GM18858 (cell line): ENCODE data around the gene ADCYAP1.

Experiments used
- ATAC-seq: cut with Tn5 transposase; IDR thresholded peaks from one replicate; pipeline ENCODE4 v1.9.1; 2021; ENCODE audit not compliant: unreplicated experiment

Gene ADCYAP1

GRCh38 chr18:908758-909724 is 4.4 kb downstream of the ADCYAP1 start:
- ATAC-seq = no peak

DNA sequence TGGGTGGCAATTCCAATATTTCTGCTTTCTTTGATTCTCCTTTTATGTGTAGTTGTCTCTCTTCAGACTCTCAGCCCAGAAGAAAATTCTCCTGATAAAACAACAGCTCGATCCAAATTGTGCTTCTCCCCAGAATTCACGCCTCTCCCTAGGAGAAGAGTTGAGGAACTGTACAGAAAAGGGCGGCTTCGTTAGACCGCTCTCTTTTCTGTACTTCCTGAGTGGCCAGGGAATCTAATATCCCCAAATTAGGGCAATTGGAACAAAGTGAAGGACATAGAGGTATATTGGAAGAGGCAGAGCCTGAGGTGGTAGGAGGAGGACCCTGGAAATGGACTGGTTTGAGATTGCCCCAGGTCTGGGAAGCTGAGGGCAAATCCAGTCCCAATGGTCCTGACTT is 5.6 kb downstream of the ADCYAP1 start:
- ATAC-seq = no peak

GRCh38 chr18:911025-911424 is 6.4 kb downstream of the ADCYAP1 start:
- ATAC-seq = no peak

GRCh38 chr18:911486-911885 is 6.8 kb downstream of the ADCYAP1 start:
- ATAC-seq = no peak

GRCh38 chr18:916562-916961 is 11.9 kb downstream of the ADCYAP1 start:
- no peak for ATAC-seq

GRCh38 chr18:919078-919477 is 14.4 kb downstream of the ADCYAP1 start:
- ATAC-seq = no peak

DNA sequence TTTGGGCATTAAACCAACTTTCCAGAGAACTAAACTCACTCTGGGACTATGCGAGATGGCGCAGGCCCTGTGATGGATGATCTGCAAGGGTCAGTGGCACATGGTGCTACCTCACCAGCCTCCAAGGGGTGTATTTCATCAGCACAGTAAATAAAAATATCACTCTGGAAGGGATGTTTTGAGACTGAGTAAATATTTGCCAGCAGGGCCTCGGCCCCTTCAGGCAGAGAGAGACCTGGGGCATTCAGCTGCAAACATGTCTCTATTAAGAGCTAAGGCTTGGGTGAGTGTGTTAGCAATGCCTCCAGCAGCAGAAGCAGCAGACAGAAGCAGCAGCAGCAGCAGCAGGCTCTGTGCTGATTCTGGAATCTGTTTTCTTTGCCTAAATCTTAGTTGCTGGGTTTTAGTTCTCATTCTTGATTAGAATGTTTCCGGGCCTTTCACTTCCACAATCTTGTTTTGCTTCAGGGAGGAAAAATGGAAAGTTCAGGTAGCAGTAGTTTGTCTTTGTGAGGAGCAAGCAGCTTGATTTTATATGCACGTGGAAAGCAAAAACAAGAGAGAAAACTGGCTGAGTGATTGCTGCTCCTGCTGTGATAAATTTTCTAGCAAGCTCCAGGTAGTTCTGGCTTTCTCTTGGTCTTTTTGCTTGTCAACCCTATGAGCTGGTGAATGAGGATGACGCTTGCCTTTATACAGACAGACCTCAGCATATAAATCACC is 18.6 kb downstream of the ADCYAP1 start:
- no peak for ATAC-seq

DNA sequence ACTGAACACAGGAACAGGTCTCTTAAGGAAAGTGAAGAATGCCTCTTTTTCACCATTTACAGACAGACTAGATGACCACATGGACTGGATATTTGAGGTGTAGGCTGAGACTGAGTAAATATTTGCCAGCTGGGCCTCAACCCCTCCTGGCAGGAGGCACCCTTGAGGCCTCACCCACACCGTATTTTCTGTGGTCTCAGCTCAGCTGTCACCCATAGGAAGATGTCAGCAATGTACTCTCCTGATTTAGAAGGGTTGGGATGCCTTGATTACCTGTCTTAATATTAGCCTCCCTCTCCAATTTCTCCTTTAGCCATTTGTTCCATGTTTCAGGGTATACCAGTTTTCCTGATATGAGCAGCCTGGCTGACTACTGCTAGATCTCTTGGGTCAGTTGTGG is 20.3 kb downstream of the ADCYAP1 start:
- no peak for ATAC-seq

GRCh38 chr18:926946-927345 is 22.3 kb downstream of the ADCYAP1 start:
- ATAC-seq = no peak

DNA sequence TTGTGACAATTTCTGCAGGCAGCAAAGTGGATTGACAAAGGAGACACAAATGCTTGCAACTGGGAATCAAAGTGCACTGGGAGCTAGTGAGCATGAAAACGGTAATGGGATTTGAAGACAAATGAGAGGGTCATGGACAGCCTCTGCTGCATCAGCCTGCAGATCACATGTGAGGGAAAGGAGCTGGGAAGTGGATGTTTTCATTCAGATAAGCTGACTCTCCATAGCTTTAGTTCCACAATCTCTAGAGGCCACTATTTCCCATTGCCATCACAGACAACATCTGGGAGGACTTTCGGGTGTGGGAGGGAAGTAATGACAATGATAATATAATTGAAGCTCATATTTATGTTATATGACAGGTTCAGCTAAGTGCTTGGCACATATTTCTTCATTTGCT is 28.4 kb downstream of the ADCYAP1 start:
- ATAC-seq = no peak

DNA sequence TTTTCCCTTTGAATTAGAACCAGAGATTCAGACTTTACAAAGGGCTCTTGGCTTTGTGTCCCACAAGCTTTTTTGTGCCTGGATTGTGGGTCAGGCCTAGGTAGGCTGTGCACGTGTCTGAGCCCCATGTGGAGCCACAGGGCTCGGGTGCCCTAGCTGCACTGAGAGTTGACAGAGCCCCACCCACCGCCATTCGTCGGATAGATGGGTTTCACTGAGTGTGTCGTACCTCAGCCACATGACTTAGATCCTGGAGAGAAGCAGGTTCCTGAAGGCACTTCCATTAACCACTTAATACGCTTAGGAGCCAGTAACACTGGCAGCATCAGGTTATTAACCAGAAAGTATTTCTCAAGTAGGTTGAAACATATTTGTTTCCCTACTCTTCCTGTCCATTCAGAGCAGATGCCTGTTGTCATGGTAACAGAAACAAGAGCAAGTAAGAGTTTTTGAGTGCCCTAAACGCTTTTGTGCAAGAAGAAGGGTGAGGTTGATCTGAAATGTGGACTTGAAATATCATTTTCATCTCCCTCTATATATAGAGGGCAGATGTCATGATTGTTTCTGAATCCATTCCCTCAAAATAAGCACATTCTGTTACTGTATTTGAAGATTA is 30.0 kb downstream of the ADCYAP1 start:
- no peak for ATAC-seq

DNA sequence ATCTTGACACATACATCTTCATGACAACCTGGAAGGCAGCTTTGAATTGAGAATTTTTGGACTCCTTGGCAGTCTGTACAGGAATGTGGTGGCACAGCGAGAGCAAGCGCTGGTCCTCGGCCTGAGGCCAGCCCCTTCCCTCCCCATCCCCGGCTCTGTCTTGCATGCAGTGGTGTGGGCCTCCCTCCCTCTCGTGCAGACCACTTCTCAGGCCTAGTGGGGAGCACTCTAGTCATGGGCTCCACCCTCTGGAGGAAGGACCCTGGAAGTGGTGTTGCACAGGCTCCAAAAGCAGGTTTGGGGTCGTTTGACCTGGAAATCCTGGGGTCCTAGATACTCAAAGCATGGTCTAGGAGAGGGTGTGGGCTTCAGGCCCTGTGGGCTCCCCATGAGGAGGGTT is 32.3 kb downstream of the ADCYAP1 start:
- no peak for ATAC-seq

DNA sequence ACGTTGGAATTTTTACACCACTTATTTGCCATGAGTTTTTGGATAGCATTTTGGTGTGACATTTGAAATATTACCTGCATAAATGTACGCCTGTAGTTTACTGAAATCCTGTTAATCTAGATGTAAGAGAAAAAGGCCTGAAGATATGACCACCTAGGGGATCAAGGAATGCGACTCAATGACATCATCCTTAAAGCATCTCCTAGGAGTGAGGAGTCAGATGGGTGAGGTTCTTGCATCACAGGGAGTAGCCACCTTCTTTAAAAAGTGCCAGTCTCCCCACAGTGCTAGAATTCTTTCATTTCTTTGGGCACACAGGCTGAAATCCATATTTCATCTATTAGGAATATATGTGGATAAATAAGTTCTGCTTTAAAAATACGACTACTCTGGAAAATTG is 34.5 kb downstream of the ADCYAP1 start:
- ATAC-seq = no peak

DNA sequence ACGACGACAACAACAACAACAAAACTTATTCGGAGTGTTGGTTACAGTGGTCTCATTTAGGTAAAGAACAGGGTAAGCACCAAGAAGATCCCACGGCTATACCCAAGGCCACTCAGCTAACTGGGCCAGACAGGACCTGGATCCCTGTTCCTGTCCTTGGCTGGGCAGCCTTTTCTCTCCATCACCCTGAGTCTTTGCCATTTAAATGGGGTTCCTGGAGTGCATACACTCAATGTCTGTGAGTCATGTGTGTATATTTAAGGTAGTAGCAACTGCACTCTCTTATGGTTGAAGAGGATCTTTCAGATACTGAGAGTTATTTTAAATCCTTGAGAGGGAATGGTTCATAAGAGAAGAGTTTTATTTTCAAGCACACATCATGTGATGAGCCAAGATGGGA is 35.3 kb downstream of the ADCYAP1 start:
- ATAC-seq = no peak

DNA sequence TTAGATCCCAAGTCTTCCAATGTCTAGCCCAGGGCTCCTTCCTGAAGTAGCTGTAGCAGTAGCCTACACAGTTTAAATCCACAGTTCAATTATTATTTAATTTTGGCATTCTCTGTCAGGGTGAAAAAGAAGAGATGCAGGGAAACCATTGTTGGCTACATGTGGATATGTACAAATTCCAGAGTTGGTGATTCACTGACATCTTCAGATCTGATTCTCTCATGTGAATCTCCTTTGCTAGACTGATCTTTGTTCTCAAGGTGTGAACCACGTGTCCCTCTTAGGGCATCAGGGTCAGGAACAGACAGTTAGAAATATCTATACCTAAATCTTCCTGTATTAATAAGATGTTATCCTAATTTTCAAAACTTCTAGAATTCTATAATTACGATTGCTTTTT is 36.7 kb downstream of the ADCYAP1 start:
- no peak for ATAC-seq

- ATAC-seq = no peak
Measured at GRCh38 chr18:944440-944839, 39.8 kb downstream of the ADCYAP1 start.

GRCh38 chr18:949724-950631 is 45.3 kb downstream of the ADCYAP1 start:
- no peak for ATAC-seq

DNA sequence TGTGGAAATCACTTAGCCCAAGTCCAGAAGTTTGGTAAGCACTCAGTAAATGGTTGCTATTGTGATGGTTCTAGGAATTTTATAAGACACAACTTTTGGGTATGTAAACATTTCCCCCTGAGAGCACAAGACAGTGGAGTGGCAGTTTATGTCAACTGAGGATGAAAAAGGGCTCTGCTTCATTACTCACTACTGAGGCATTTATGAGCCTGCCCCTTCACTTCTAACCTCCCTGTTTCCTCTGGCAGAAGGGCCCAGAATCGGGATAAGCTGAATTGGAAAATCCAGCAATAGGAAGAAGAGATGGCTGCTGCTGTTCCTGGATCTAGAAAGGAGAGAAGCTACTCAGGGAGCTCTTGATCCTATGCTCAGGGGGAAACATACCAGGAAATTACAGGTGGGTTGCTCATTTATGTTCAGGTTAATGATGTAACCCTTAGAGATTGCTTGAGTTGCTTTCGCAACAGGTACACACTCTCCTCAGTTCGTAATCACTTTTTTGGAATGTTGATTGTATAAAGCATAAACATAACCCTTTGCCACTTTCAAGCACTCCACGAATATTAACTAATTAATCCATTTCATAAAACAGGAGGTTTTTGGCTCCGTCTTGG is 46.3 kb downstream of the ADCYAP1 start:
- ATAC-seq = no peak

GRCh38 chr18:955384-956066 is 50.9 kb downstream of the ADCYAP1 start:
- ATAC-seq = no peak

DNA sequence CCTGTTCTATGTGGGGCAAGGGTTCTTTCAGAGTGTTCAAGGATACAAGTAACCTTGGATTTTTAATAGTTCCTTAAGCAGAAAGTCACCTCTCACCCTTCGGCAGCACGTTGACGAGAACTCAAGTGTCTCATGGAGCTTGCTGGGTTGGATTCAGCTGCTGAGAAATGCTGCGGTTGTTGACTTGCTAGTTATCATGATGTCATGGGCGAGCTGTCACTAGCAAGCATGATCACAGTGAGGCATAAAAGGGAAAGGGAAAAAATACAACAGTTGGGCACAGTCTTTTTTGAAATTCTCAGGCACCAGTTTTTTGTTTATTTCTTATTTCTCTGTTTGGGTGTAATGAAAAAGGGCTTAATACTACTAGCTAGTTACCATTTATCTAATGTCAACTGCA is 53.2 kb downstream of the ADCYAP1 start:
- no peak for ATAC-seq
